ENCODE measurements around the gene FBXW11.

FBXW11 gene

GRCh38 chr5:171834461-171834860 is 172.0 kb downstream of the FBXW11 start:
- no peak for DNase-seq

GRCh38 chr5:171832775-171833174 is 173.7 kb downstream of the FBXW11 start:
- no peak for DNase-seq

- no peak for DNase-seq
These were observed 175.8 kb downstream of the FBXW11 start for GRCh38 chr5:171830686-171831085.

DNA sequence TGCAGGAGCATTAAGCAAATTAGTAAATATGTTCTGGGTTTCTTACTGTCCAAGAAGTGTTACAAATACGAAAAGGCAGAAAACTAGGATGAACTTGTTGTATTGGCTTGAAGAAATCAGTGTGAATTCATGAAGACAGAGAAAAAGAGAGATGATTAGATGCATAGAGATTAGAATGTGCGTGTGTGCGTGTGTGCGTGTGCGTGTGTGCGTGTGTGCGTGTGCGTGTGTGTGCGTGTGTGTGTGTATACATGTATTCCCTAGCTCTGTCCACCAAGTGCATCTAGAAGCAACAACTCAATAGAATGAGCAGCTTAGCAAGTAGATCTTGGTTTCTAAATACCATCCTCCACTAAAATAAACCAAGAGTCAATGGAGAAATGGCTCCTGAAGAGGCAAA is 179.3 kb downstream of the FBXW11 start:
- no peak for DNase-seq

- no peak for DNase-seq
These were observed 180.3 kb downstream of the FBXW11 start for GRCh38 chr5:171826132-171826531.

DNA sequence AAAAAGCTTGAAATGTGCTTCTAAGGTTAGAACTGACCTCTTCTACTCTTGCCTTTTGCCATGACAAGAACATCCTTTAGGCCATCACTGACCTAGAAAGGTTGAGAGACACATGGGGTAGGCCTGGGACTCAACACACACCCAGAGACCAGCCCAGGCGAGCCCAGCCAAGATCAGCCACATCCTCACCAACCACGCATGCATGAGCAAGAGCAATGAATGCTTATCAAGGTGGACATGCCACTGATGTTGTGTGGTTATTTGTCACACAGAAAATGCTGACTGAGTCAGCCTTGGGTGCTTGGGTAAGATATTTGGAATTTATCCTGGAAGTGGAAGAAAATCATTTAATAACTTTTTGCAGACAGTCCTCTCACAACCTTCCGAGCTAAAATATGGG is 181.4 kb downstream of the FBXW11 start:
- no peak for DNase-seq

GRCh38 chr5:171823269-171823668 is 183.2 kb downstream of the FBXW11 start:
- no peak for DNase-seq

- DNase-seq = no peak
These were observed 185.2 kb downstream of the FBXW11 start for GRCh38 chr5:171821286-171821685.

GRCh38 chr5:171820561-171820960 is 185.9 kb downstream of the FBXW11 start:
- DNase-seq = no peak

DNA sequence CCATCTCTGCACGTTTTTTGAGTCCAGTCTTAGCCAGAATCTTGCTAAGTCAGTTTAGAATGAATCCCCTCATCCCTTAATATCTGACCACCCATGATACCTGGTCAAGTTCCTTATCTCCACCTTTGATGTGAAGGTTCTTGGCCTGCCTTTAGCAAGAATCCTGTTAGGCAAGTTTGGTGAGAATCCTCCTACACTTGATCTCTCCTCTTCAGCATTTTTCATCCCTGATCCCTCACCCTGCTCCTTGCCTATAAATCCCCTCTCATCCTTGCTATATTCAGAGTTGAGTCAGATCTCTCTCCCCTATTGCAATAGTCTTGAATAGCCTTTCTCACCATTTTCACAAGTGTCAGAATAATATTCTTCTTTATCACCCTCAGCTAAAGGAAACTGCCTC is 189.8 kb downstream of the FBXW11 start:
- no peak for DNase-seq

- no peak for DNase-seq
These were observed 192.5 kb downstream of the FBXW11 start for GRCh38 chr5:171813813-171814490.

DNA sequence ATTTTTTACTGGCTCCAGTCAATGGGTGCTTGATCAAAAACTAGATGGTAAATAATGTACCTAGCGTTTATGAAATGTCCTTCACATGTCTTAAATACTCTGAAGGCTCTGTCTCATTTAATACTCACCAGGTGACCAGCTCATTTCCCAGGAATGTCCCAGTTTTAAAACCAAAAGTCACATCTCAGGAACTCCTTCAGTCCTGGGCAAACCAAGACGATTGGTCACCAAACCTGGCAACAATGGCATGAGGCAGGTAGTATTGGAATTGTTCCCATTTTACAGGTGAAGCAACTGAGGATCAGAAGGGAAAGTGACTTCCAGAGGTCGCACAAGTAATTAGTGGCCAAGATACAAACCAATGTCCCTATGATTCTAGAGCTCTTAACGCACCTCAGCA is 193.2 kb downstream of the FBXW11 start:
- no peak for DNase-seq

All from NCI-H524 treated with DMSO at 0.1 percent for 48 hours (cell line).